Astrocyte of the spinal cord (primary cell): ENCODE results near the gene TNFRSF17.

Source experiments
- DNase-seq: peaks from one replicate; pipeline ENCODE4 v3.0.0; 2011; ENCODE audit warnings: low read depth, low spot score
- H3K4me3 ChIP-seq: 2 replicates; pipeline ENCODE4 v1.5.1; 2011; ENCODE audit warnings: low read depth, mild to moderate bottlenecking, low read length, moderate library complexity
- in situ Hi-C: cut with HindIII; loops from 2 replicates; pipeline ENCODE4 v1.10.0; 2017; ENCODE audit warnings: low sequenced_read_pairs
- TF ChIP-seq, protein P1 (sequence below): IDR thresholded peaks from 2 replicates; pipeline ENCODE4 v1.5.1; 2012; ENCODE audit warnings: low read depth, mild to moderate bottlenecking, low read length, inconsistent platforms

The TNFRSF17 gene

DNA sequence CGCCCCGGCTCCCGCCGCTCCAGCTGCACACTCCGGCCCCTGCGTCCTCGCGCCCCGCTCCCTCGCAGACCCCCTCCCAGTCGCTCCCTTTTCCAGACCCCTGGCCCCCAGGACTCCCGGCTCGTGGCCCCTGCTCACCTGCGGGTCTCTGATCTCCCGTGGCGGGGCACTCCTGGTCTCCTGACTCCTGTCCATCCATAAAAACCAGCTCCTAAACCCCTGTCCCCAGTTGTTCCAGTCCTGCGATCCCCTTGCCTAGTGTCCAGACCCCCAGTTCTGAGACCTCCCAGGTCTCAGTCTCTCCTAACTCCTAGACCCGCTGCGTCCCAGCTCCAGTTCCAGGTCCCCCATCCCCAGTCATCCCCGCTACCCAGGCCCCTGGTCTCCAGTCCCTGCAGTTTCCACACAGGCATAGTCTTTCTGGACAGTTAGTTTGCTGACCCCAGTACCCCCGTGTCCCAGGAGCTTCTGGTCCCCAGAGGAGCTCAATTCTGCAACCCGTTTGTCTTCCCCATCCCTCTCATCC is 11.9 kb downstream of the TNFRSF17 start:
- TF ChIP-seq, protein P1, sequence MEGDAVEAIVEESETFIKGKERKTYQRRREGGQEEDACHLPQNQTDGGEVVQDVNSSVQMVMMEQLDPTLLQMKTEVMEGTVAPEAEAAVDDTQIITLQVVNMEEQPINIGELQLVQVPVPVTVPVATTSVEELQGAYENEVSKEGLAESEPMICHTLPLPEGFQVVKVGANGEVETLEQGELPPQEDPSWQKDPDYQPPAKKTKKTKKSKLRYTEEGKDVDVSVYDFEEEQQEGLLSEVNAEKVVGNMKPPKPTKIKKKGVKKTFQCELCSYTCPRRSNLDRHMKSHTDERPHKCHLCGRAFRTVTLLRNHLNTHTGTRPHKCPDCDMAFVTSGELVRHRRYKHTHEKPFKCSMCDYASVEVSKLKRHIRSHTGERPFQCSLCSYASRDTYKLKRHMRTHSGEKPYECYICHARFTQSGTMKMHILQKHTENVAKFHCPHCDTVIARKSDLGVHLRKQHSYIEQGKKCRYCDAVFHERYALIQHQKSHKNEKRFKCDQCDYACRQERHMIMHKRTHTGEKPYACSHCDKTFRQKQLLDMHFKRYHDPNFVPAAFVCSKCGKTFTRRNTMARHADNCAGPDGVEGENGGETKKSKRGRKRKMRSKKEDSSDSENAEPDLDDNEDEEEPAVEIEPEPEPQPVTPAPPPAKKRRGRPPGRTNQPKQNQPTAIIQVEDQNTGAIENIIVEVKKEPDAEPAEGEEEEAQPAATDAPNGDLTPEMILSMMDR = no peak
- H3K4me3 ChIP-seq = peak overlapping the region; percentile 83
- DNase-seq = no peak
- in situ Hi-C loops = no loop called here

DNA sequence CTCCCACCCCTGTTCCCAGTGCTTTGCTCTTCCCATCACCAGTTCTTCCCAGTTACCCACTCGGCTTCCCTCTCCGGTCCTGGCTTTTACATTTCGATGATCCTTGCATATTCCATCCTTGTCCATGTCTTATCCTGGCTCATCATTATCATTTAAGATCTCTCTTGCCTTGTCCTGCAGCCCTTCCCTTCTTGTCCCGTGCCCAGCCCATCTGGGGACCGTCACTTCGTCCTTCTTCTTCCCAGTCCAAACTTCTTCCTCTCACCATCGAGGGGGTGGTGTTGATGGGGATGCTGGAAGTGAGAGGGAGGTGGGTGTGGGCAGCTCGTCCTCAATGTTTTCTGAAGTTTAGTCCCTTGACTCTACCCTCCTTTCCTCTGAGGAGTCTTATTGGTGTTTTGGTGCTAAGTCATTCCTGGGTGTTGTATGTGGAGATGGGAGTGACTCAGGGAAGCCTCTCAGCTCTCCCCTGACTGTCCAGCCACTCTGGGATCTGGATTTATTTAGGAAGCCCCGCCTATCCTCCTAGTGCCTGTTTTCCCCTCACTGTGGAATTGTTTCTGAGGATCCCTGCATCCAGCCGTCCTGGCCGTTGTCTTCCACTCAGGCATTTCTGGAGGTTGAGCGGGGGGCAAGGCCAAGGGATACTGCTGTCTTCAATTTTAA is 12.5 kb downstream of the TNFRSF17 start:
- DNase-seq = peak; percentile 53
- in situ Hi-C loops = no loop called here
- TF ChIP-seq, protein P1 = no peak
- H3K4me3 ChIP-seq = peak overlapping the region; percentile 83

DNA sequence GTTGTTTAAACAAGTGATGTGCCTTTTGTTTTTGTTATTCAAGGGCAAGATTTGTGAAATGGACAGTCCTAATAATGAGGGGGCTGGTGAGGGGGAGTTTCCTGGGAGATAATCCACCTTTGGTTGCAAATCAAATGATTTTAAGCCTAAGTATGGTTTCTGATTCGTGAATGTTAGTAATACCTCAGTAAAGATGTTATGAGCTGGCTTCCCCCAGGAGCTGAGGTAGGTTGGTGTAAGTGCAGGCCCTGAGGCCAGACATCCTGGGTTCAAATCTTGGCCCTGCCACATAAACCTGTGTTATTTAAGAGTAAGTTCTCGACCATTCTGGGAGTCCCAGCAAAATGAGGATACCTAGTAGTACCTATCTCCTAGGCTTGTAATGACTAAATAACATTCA is 13.1 kb downstream of the TNFRSF17 start:
- TF ChIP-seq, protein P1 = no peak
- H3K4me3 ChIP-seq = no peak overlapping the region
- no peak for DNase-seq
- in situ Hi-C loops = no loop called here

DNA sequence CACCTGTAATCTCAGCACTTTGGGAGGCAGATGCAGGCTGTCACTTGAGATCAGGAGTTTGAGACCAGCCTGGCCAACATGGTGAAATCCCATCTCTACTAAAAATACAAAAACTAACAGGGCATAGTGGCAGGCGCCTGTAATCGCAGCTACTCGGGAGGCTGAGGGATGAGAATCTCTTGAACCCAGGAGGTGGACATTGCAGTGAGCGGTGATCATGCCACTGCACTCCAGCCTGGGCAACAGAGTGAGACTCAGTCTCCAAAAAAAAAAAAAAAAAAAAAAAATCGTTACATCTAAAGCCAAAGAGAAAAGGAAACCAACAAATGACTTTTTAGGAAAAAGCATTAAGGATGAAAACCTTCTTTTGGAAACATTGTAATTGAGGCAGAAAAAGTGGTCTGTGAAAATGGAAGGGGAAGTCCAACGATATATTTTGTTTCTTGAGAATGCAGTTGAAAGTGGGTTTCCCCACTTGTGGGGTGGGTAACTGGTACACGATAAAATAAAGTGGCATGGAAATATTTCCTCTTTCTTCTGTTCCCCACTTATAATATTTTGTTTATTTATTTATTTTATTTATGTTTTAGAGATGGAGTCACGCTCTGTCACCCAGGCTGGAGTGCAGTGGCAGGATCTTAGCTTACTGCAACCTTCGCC is 14.1 kb downstream of the TNFRSF17 start:
- no peak for DNase-seq
- in situ Hi-C loops = no loop called here
- no peak overlapping the region for H3K4me3 ChIP-seq
- TF ChIP-seq, protein P1 = no peak

DNA sequence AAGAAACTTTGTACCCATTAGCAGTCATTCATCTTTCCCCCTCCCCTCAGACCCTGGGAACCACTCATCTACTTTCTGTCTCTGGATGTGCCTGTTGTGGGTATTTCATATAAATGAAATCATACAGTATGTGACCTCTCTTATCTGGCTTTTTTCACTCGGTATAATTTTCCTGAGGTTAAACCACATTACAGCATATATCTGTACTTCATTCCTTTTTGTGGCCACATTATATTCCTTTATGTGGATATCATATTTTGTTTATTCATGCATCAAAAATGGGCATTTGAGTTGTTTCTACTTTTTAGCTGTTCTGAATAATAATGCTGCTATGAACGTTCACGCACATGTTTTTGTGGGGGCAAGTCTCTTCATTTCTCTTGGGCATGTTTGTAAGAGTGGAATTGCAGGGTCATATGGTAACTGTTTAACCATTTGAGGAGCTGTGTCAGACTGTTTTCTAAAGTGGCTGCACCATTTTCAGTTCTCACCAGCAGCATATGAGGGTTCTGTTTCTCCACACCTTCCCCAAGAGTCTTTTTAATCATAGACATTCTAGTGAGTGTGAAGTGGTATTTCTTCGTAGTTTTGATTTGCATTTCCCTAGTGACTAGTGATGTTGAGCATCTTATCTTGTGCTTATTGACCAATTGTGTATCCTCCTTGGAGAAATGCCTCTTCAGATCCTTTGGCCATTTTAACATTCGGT is 15.3 kb downstream of the TNFRSF17 start:
- H3K4me3 ChIP-seq = no peak overlapping the region
- no peak for DNase-seq
- TF ChIP-seq, protein P1 = no peak
- in situ Hi-C loops = no loop called here

DNA sequence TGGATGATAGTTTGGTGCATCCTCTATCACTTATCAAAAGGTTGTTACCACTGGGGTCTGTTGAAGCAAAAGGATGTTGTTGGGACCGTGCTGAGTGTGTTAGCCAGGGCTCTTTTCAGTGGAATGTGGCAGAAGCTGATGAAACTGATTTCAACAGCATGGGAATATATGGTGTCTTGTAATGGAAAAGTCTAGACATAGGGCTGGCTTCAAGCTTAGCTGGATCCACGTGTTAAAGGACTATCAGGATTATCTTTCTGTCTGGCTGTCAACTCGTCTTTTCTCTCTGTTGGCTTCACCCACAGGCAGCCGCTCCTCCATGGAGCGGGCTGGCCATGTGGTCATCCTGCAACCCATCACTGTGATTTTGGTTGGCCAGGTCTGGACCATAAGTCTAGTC is 20.2 kb downstream of the TNFRSF17 start:
- in situ Hi-C loops = no loop called here
- no peak overlapping the region for H3K4me3 ChIP-seq
- DNase-seq = no peak
- TF ChIP-seq, protein P1 = no peak
